ENCODE data around the gene CD63.

Gene CD63

GRCh38 chr12:55686366-55687010, 42.3 kb downstream of the CD63 start:
- DNase-seq (ENCODE audit: low spot score) = no peak

GRCh38 chr12:55685671-55686070, 43.1 kb downstream of the CD63 start:
- no peak for DNase-seq (ENCODE audit: low spot score)

- no peak for DNase-seq (ENCODE audit: low spot score)
These were observed 43.9 kb downstream of the CD63 start for GRCh38 chr12:55684761-55685370.

- DNase-seq (ENCODE audit: low spot score) = no peak
These were observed 45.1 kb downstream of the CD63 start for GRCh38 chr12:55683676-55684075.

- DNase-seq (ENCODE audit: low spot score) = no peak
These were observed 46.6 kb downstream of the CD63 start for GRCh38 chr12:55682087-55682796.

- peak; percentile 81 for DNase-seq (ENCODE audit: low spot score)
These were observed 47.4 kb downstream of the CD63 start for GRCh38 chr12:55681142-55682077.

- DNase-seq (ENCODE audit: low spot score) = no peak
These were observed 49.1 kb downstream of the CD63 start for GRCh38 chr12:55679691-55680090.

GRCh38 chr12:55676707-55677106, 52.1 kb downstream of the CD63 start:
- DNase-seq (ENCODE audit: low spot score) = no peak

GRCh38 chr12:55675666-55676065, 53.1 kb downstream of the CD63 start:
- DNase-seq (ENCODE audit: low spot score) = no peak

Measured in HuH-7.5 (cell line).